Neuronal stem cell (in vitro differentiated cells): ENCODE results near the gene DEAF1.

Source experiments
- DNase-seq: peaks from one replicate; pipeline ENCODE4 v3.0.0-alpha.2; 2013; ENCODE audit warnings: low spot score
- H2AFZ ChIP-seq: one replicate; pipeline ENCODE4 v1.6.1; 2013; ENCODE audit warnings: mild to moderate bottlenecking, low read length, inconsistent platforms
- H2AK5ac ChIP-seq: 2 replicates; pipeline ENCODE4 v1.6.1; 2013; ENCODE audit warnings: low read depth, mild to moderate bottlenecking, inconsistent platforms, low read length, moderate library complexity, mixed read lengths
- H2BK120ac ChIP-seq: 2 replicates; pipeline ENCODE4 v1.6.1; 2013; ENCODE audit warnings: low read depth, mild to moderate bottlenecking, inconsistent platforms, low read length, moderate library complexity, mixed read lengths
- H2BK12ac ChIP-seq: one replicate; pipeline ENCODE4 v1.6.1; 2013; ENCODE audit warnings: low read length, inconsistent platforms
- H2BK15ac ChIP-seq: 2 replicates; pipeline ENCODE4 v1.6.1; 2013; ENCODE audit warnings: mild to moderate bottlenecking, low read length, inconsistent platforms, mixed read lengths
- H2BK5ac ChIP-seq: one replicate; pipeline ENCODE4 v1.6.1; 2013; ENCODE audit warnings: inconsistent platforms, mild to moderate bottlenecking, low read length, moderate library complexity
- H3K14ac ChIP-seq: one replicate; pipeline ENCODE4 v1.6.1; 2013; ENCODE audit warnings: low read length, inconsistent platforms
- H3K18ac ChIP-seq: 2 replicates; pipeline ENCODE4 v1.6.1; 2013; ENCODE audit warnings: low read length, inconsistent platforms
- H3K23ac ChIP-seq: 2 replicates; pipeline ENCODE4 v1.6.1; 2013; ENCODE audit warnings: low read depth, mild to moderate bottlenecking, mixed read lengths, low read length, inconsistent platforms; ENCODE audit not compliant: poor library complexity
- H3K27ac ChIP-seq: replicated peaks from 3 replicates; pipeline ENCODE4 v1.5.1; 2013; ENCODE audit warnings: low read length, inconsistent platforms
- H3K27me3 ChIP-seq, 3 experiments: 2 replicates each; pipeline ENCODE4 v1.6.1; 2013; ENCODE audit warnings: low read length in 3 of 3, mild to moderate bottlenecking in 2 of 3, inconsistent platforms in 1 of 3, low read depth in 1 of 3, mixed read lengths in 1 of 3, moderate library complexity in 1 of 3; ENCODE audit not compliant: control insufficient read depth in 3 of 3, insufficient read depth in 3 of 3
- H3K36me3 ChIP-seq, 2 donors: replicated peaks in 1 of 2; 2 replicates each; pipeline ENCODE4 v1.6.1; 2013; ENCODE audit warnings: low read length in 2 of 2; ENCODE audit not compliant: control insufficient read depth in 2 of 2, insufficient read depth in 2 of 2
- H3K4ac ChIP-seq: 2 replicates; pipeline ENCODE4 v1.6.1; 2013; ENCODE audit warnings: inconsistent platforms, mild to moderate bottlenecking, low read length, moderate library complexity
- H3K4me1 ChIP-seq, 2 donors: 1 replicate in 1 of 2; 2 replicates in 1 of 2; pipeline ENCODE4 v1.6.1; 2013; ENCODE audit warnings: low read length in 2 of 2, low read depth in 1 of 2; ENCODE audit not compliant: control insufficient read depth in 2 of 2, insufficient read depth in 1 of 2
- H3K4me2 ChIP-seq: one replicate; pipeline ENCODE4 v1.6.1; 2013; ENCODE audit warnings: mild to moderate bottlenecking, low read length, inconsistent platforms; ENCODE audit not compliant: insufficient read depth, poor library complexity, severe bottlenecking
- H3K4me3 ChIP-seq, 2 donors: 2 replicates each; pipeline ENCODE4 v1.5.1; 2013; ENCODE audit warnings: low read length in 2 of 2, mild to moderate bottlenecking in 2 of 2, inconsistent platforms in 1 of 2, moderate library complexity in 1 of 2
- H3K79me1 ChIP-seq: one replicate; pipeline ENCODE4 v1.6.1; 2013; ENCODE audit warnings: low read depth, mild to moderate bottlenecking, inconsistent platforms, low read length, moderate library complexity
- H3K9ac ChIP-seq: one replicate; pipeline ENCODE4 v1.6.1; 2013; ENCODE audit warnings: mild to moderate bottlenecking, low read depth, low read length, inconsistent platforms; ENCODE audit not compliant: poor library complexity
- H3K9me3 ChIP-seq, 2 donors: replicated peaks in 1 of 2; 2 replicates each; pipeline versions ENCODE3 to v1.6.1; 2013; ENCODE audit warnings: low read length in 2 of 2, mild to moderate bottlenecking in 2 of 2, inconsistent platforms in 1 of 2, low read depth in 1 of 2, mixed read lengths in 1 of 2, moderate library complexity in 1 of 2; ENCODE audit not compliant: control insufficient read depth in 2 of 2, insufficient read depth in 1 of 2
- H4K8ac ChIP-seq: one replicate; pipeline ENCODE4 v1.6.1; 2013; ENCODE audit warnings: low read depth, mild to moderate bottlenecking, inconsistent platforms, low read length, moderate library complexity
- H4K91ac ChIP-seq: one replicate; pipeline ENCODE4 v1.6.1; 2013; ENCODE audit warnings: low read length, low read depth, mild to moderate bottlenecking, inconsistent platforms; ENCODE audit not compliant: poor library complexity
- WGBS, 2 donors: extraction: QIAGEN DNeasy Blood & Tissue Kit; methylation state at CpG; one replicate each; pipeline ENCODE4 v1.1.7; 2013; ENCODE audit warnings: missing lambda C conversion rate in 2 of 2, mixed read lengths in 1 of 2; ENCODE audit not compliant: insufficient read length in 2 of 2, insufficient replicate concordance in 1 of 2; ENCODE audit errors: extremely low coverage in 2 of 2; 5-methylcytosine and 5-hydroxymethylcytosine counted together

DEAF1 gene

DNA sequence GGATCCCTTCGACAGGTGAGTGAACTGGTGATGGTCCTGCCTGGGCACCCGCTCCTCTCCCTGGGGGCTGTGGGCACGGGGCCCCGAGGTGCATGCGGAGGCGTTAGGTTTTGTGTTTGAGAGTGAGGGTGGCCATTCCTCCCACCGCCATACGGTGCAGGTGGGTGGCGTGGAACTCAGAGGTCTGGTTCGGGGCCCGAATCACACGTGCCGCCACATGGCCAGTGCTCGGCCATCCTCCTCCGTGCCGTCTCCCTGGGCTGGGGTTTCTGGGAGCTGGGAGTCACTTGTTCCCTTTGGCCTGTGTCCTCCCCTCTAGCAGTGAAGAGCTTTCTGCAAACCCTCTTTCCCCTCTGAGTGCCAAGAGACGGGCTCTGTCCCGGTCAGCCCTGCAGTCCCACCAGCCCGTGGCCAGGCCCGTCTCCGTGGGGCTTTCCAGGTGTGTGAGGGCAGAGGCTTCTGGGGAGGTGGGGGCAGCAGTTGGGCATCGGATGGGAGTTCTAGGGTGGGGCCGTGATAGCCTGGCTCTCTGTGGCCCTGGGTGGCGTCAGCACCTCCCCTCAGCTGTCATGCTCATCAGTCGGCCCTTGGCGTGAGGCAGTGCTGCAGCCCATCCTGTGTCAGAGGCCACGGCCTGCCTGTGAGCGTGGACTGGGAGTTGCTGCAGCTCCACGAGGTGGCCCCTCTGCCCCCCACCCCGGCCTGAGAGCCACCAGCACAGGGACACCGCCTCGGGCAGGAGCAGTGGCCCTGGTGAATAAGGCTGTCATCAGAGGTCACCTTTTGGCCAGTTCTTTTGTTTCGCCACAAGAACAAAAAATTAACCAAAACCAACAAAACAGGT, 89.5 kb downstream of the DEAF1 start:
- no peak overlapping the region for H2BK12ac ChIP-seq
- peaks cover 7% of the 10 kb centered on the region for H3K79me1 ChIP-seq
- no peaks in the 10 kb centered on the region for H3K27me3 ChIP-seq
- no peaks in the 10 kb centered on the region for H3K9me3 ChIP-seq
- no peak overlapping the region for H3K18ac ChIP-seq
- H3K9ac ChIP-seq: no peak overlapping the region
- H3K36me3 ChIP-seq: peaks cover 72 to 96% of the 10 kb centered on the region in 2 donors
- no peak overlapping the region for H2BK15ac ChIP-seq
- no peak overlapping the region for H2AFZ ChIP-seq
- DNase-seq: no peak
- no peak overlapping the region for H2AK5ac ChIP-seq
- no peak overlapping the region for H3K14ac ChIP-seq
- H3K23ac ChIP-seq: peak overlapping the region; percentile 37
- H4K91ac ChIP-seq: no peak overlapping the region
- H3K27ac ChIP-seq: no peak overlapping the region
- no peak overlapping the region for H4K8ac ChIP-seq
- no peaks in the 10 kb centered on the region for H3K4me1 ChIP-seq
- no peak overlapping the region for H3K4ac ChIP-seq
- no peak overlapping the region for H2BK120ac ChIP-seq
- no peak overlapping the region for H3K4me2 ChIP-seq
- WGBS, 2 donors: no CpG with 5 or more reads among the region's 33 CpGs
- H3K4me3 ChIP-seq: no peak overlapping the region
- peak overlapping the region; percentile 14 for H2BK5ac ChIP-seq

DNA sequence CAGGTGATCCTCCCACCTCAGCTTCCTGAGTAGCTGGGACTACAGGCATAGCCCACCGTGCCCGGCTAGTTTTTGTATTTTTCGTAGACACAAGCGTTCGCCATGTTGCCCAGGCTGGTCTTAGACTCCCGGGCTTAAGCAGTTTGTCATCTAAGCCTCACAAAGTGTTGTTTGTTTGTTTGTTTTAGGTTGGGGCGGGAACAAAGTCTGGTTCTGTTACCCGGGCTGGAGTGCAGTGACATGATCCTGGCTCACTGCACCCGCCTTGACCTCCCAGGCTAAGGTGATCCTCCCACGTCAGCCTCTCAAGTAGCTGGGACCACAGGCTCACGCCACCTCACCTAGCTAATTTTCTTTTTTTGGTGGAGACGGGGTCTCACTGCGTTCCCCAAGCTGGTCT, 91.9 kb downstream of the DEAF1 start:
- WGBS, 2 donors: no CpG with 5 or more reads among the region's 13 CpGs
- H3K79me1 ChIP-seq: peaks cover 8% of the 10 kb centered on the region
- no peaks in the 10 kb centered on the region for H3K27me3 ChIP-seq
- no peak overlapping the region for H3K23ac ChIP-seq
- no peak overlapping the region for H2BK15ac ChIP-seq
- H2AK5ac ChIP-seq: no peak overlapping the region
- no peak overlapping the region for H3K14ac ChIP-seq
- peak overlapping the region; percentile 12 for H3K9ac ChIP-seq
- no peak overlapping the region for H2BK12ac ChIP-seq
- no peak overlapping the region for H3K4me2 ChIP-seq
- no peak overlapping the region for H3K4me3 ChIP-seq
- H3K36me3 ChIP-seq: peaks cover 66 to 94% of the 10 kb centered on the region in 2 donors
- H4K91ac ChIP-seq: no peak overlapping the region
- no peaks in the 10 kb centered on the region for H3K4me1 ChIP-seq
- H2AFZ ChIP-seq: no peak overlapping the region
- H4K8ac ChIP-seq: no peak overlapping the region
- DNase-seq: no peak
- H3K9me3 ChIP-seq: no peaks in the 10 kb centered on the region
- H2BK5ac ChIP-seq: no peak overlapping the region
- no peak overlapping the region for H3K27ac ChIP-seq
- no peak overlapping the region for H2BK120ac ChIP-seq
- no peak overlapping the region for H3K4ac ChIP-seq
- H3K18ac ChIP-seq: no peak overlapping the region

DNA sequence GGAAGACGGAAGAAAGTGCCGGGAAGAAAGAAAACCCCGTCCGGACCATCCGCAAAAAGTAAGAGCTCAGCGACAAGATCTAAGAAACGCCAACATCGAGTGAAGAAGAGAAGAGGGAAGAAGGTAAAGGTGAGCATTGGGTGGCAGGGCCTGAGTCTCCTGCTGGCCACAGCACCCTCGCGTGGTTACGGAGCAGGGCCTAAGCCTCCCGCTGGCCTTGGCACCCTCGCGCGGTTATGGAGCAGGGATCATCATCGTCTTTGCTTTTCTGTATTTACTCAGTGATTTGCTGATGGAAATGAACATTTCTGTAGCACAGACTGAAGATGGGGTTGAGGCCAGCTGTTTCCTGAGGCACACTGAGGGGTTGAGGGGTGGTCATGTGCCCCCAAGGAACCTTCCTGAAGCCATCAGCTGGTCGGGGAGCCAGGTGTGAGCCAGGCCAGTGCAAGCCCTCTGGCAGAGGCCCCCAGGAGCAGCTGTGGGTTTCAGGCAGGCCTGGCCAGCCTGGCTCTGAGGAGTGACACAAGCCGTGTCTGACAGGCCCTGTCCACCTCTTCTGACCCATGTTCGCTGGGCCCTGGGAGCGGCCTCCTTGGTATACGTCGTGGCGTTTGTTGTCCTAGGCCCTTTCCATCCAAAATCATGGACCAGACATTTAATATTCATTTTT, 93.3 kb downstream of the DEAF1 start:
- DNase-seq: no peak
- H2BK5ac ChIP-seq: no peak overlapping the region
- H2AFZ ChIP-seq: no peak overlapping the region
- peaks cover 6% of the 10 kb centered on the region for H3K79me1 ChIP-seq
- H3K14ac ChIP-seq: no peak overlapping the region
- H3K36me3 ChIP-seq: peaks cover 63 to 94% of the 10 kb centered on the region in 2 donors
- no peak overlapping the region for H3K23ac ChIP-seq
- no peak overlapping the region for H3K18ac ChIP-seq
- no peaks in the 10 kb centered on the region for H3K27me3 ChIP-seq
- no peak overlapping the region for H3K27ac ChIP-seq
- H2BK120ac ChIP-seq: no peak overlapping the region
- H3K9ac ChIP-seq: no peak overlapping the region
- H4K91ac ChIP-seq: no peak overlapping the region
- H3K4me1 ChIP-seq: no peaks in the 10 kb centered on the region
- no peak overlapping the region for H3K4me2 ChIP-seq
- no peak overlapping the region for H4K8ac ChIP-seq
- no peak overlapping the region for H2BK12ac ChIP-seq
- no peak overlapping the region for H3K4ac ChIP-seq
- H2BK15ac ChIP-seq: no peak overlapping the region
- no peaks in the 10 kb centered on the region for H3K9me3 ChIP-seq
- peak overlapping the region in 1 of 2 donors; percentile 48 for H3K4me3 ChIP-seq
- no peak overlapping the region for H2AK5ac ChIP-seq
- WGBS, 2 donors: no CpG with 5 or more reads among the region's 23 CpGs

DNA sequence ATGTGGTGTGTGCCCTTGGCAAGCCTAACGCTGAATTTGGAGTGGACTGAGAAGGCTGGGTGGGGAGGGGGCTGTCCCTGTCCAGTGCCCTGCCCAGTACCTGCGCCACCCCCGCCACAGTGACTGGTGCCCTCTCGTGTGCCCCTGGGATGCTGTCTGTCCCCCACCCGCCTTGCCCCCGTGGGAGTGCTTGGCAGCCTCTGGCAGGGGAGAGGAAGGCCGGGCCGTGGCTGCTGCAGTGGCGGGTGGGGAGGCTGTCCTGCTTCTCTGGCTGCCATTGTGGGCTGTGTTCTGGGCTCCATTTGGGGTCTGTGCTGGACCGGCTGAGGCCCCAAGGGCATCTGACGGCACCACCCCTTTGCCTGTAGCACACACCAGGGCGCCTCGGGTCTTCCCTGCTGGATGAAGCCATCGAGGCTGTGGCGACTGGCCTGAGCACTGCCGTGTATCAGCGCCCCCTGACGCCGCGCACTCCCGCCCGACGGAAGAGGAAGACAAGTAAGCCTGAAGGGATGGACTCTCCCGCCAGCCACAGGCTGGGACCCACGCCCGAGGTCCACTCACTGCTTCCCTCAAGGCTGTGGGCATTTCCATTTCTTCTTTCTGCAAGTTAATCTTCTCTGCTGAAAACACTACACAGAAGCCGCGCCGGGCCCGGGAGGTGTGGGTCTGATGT, 96.9 kb downstream of the DEAF1 start:
- Histone ChIP-seq H3K9ac (no peak overlapping the region), H4K91ac (no peak overlapping the region), H3K4me1 (no peaks in the 10 kb centered on the region), H2BK120ac (no peak overlapping the region), H3K27ac (no peak overlapping the region), H3K4ac (no peak overlapping the region), H2AFZ (no peak overlapping the region), H3K79me1 (peaks cover 8% of the 10 kb centered on the region), H2BK5ac (peak overlapping the region; percentile 53), H3K36me3 (peaks cover 57 to 95% of the 10 kb centered on the region in 2 donors), H3K4me2 (no peak overlapping the region), H2BK15ac (no peak overlapping the region), H3K4me3 (no peak overlapping the region), H4K8ac (no peak overlapping the region), H3K27me3 (no peaks in the 10 kb centered on the region), H2BK12ac (no peak overlapping the region), H3K14ac (no peak overlapping the region), H3K23ac (peak overlapping the region; percentile 17), H3K18ac (no peak overlapping the region), H2AK5ac (no peak overlapping the region), H3K9me3 (no peaks in the 10 kb centered on the region)
- no CpG with 5 or more reads among the region's 30 CpGs for WGBS, 2 donors
- DNase-seq: no peak
